Fibroblast of mammary gland (primary cell): ENCODE data around the gene PNRC1.
"Not testable (repeated sequence)": the region's sequence is repeated elsewhere in the genome, so short reads cannot be mapped to it uniquely, and the experiment has no call there.

Experiments
- DNase-seq: peaks from one replicate; pipeline ENCODE4 v3.0.0-alpha.2; 2010; ENCODE audit warnings: low read depth
- H3K4me3 ChIP-seq: 2 replicates; pipeline ENCODE4 v1.5.1; 2011; ENCODE audit warnings: low read depth, mild to moderate bottlenecking, low read length, moderate library complexity; ENCODE audit not compliant: control insufficient read depth
- CTCF ChIP-seq: conservative IDR thresholded peaks from 2 replicates; pipeline ENCODE4 v1.5.1; 2011; ENCODE audit warnings: low read depth, low read length, inconsistent platforms; ENCODE audit not compliant: control insufficient read depth, insufficient read depth

PNRC1 gene

GRCh38 chr6:89037141-89037900 is 43.2 kb upstream of the PNRC1 start:
- no peak for DNase-seq
- no peak for TF ChIP-seq CTCF

GRCh38 chr6:89037901-89038293 is 42.7 kb upstream of the PNRC1 start:
- DNase-seq, H3K4me3 ChIP-seq: not testable (repeated sequence)

More at GRCh38 chr6:89037141-89037900, 43.2 kb upstream of the PNRC1 start:
- no peak overlapping the region for H3K4me3 ChIP-seq

- TF ChIP-seq CTCF: no peak
- no peak overlapping the region for H3K4me3 ChIP-seq
- DNase-seq: no peak
Measured at GRCh38 chr6:89042664-89043063, 37.9 kb upstream of the PNRC1 start.

GRCh38 chr6:89044328-89045010 is 36.1 kb upstream of the PNRC1 start:
- no peak overlapping the region for H3K4me3 ChIP-seq
- DNase-seq: no peak
- no peak for TF ChIP-seq CTCF

- DNase-seq: no peak
- TF ChIP-seq CTCF: no peak
- H3K4me3 ChIP-seq: no peak overlapping the region
Measured at GRCh38 chr6:89045011-89045387, 35.6 kb upstream of the PNRC1 start.

- DNase-seq: peak; percentile 59
- TF ChIP-seq CTCF: no peak
- no peak overlapping the region for H3K4me3 ChIP-seq
Measured at GRCh38 chr6:89045576-89045975, 35.0 kb upstream of the PNRC1 start.

GRCh38 chr6:89047473-89047872 is 33.1 kb upstream of the PNRC1 start:
- H3K4me3 ChIP-seq: no peak overlapping the region
- DNase-seq: no peak
- TF ChIP-seq CTCF: no peak
